Prostate gland (tissue), 2 donors: ENCODE data around the gene MUSK. TPM values are rescaled to one million over a fixed set of nuclear protein-coding genes. Genes with fewer than 3 reads are reported as not detected.

Source experiments
- DNase-seq: peaks from one replicate; pipeline ENCODE4 v3.0.0-alpha.2; 2019; ENCODE audit warnings: low spot score
- H3K27ac ChIP-seq, 2 donors: fragments of 200-600 bp; sonication (generic); 2 replicates each; pipeline ENCODE4 v1.5.1; 2017 to 2019
- H3K27me3 ChIP-seq: fragments of 200-600 bp; sonication (generic); replicated peaks from 2 replicates; pipeline ENCODE4 v1.5.1; 2019; ENCODE audit not compliant: insufficient read depth
- H3K36me3 ChIP-seq, 2 donors: fragments of 200-600 bp; sonication (generic); 1 replicate in 1 of 2; 2 replicates in 1 of 2; pipeline versions ENCODE4 v1.5.1 to v1.8.1; 2017 to 2019
- H3K4me1 ChIP-seq: fragments of 200-600 bp; sonication (generic); replicated peaks from 2 replicates; pipeline ENCODE4 v1.5.1; 2019
- H3K4me3 ChIP-seq, 2 donors: fragments of 200-600 bp; sonication (generic); 2 replicates each; pipeline ENCODE4 v1.5.1; 2017 to 2019
- H3K9me3 ChIP-seq: fragments of 200-600 bp; sonication (generic); 2 replicates; pipeline ENCODE4 v1.5.1; 2017
- POLR2A ChIP-seq: fragments of 450-650 bp; IDR thresholded peaks from one replicate; pipeline ENCODE4 v1.6.1; 2016; ENCODE audit warnings: antibody characterized with exemption, mild to moderate bottlenecking
- POLR2AphosphoS5 ChIP-seq: sonication (generic); formaldehyde crosslinking; IDR thresholded peaks from one replicate; pipeline ENCODE4 v1.6.1; 2017; ENCODE audit warnings: antibody characterized with exemption
- WGBS: methylation state at CpG from one replicate; pipeline ENCODE4 v1.1.5; 2018; 5-methylcytosine and 5-hydroxymethylcytosine counted together
- intact Hi-C: fragments of 100-400 bp; cut with DNase I; formaldehyde crosslinking; loops from one replicate; pipeline ENCODE4 v1.14.2; 2022
- total RNA-seq, 2 donors: library from RNA; depleted of rRNA; stranded (reverse); fragments of >200 nt; gene quantifications; one replicate each; pipeline ENCODE4 v1.1.0, GENCODE V29; 2016
- TF ChIP-seq, protein P1 (sequence below), 4 experiments: fragments of 200-600 bp in 2 of 4; fragments of 450-650 bp in 2 of 4; sonication (generic) in 2 of 4; IDR thresholded peaks; 1 replicate in 3 of 4; 2 replicates in 1 of 4; pipeline ENCODE4 v1.5.1; 2016 to 2019; ENCODE audit warnings: antibody characterized with exemption in 4 of 4, mild to moderate bottlenecking in 2 of 4, moderate library complexity in 2 of 4

Gene MUSK
- total RNA-seq, 2 donors from 2014 or later, result 0.64 to 7.6 TPM

DNA sequence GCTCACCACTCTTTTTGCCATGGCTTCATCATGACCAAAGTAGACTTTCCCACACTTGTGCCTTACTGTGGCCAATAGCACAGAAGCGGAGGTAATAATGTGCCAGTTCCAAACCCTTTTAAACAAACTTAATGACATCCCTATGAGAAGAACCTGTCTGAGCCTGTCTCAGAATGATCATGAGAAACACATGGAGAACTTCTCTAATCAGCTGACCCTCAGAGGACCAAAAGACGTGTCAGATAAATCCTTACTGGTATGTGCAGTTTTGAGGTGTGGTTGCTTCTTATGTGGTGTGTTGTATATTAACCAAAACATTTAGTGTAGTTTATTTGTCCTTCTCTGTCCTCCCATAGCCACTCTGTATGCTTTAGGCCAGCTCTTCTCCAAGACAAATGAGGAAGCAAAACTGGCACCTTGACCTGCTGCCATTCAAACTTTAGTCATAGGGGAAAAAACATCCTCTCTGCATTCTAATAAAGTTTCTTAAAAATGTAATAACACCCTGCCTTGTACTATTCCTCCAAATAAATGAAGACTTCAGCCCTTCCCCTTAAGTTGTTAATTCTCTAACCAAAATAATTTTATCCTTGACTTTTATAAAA, 168.9 kb downstream of the MUSK start:
- WGBS, result 81% methylated on average over 2 of the region's 2 CpGs
- no peaks in the 10 kb centered on the region for H3K4me1 ChIP-seq
- no peaks in the 10 kb centered on the region for H3K9me3 ChIP-seq
- TF ChIP-seq POLR2AphosphoS5 (no peak), POLR2A (no peak)
- TF ChIP-seq, protein P1, sequence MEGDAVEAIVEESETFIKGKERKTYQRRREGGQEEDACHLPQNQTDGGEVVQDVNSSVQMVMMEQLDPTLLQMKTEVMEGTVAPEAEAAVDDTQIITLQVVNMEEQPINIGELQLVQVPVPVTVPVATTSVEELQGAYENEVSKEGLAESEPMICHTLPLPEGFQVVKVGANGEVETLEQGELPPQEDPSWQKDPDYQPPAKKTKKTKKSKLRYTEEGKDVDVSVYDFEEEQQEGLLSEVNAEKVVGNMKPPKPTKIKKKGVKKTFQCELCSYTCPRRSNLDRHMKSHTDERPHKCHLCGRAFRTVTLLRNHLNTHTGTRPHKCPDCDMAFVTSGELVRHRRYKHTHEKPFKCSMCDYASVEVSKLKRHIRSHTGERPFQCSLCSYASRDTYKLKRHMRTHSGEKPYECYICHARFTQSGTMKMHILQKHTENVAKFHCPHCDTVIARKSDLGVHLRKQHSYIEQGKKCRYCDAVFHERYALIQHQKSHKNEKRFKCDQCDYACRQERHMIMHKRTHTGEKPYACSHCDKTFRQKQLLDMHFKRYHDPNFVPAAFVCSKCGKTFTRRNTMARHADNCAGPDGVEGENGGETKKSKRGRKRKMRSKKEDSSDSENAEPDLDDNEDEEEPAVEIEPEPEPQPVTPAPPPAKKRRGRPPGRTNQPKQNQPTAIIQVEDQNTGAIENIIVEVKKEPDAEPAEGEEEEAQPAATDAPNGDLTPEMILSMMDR (IDR thresholded peaks at IDR 0.05), result no peak
- no peak overlapping the region for H3K4me3 ChIP-seq
- no peaks in the 10 kb centered on the region for H3K36me3 ChIP-seq
- H3K27me3 ChIP-seq, result no peaks in the 10 kb centered on the region
- DNase-seq, result no peak
- H3K27ac ChIP-seq, result no peak overlapping the region
- intact Hi-C loops, result no loop called here

DNA sequence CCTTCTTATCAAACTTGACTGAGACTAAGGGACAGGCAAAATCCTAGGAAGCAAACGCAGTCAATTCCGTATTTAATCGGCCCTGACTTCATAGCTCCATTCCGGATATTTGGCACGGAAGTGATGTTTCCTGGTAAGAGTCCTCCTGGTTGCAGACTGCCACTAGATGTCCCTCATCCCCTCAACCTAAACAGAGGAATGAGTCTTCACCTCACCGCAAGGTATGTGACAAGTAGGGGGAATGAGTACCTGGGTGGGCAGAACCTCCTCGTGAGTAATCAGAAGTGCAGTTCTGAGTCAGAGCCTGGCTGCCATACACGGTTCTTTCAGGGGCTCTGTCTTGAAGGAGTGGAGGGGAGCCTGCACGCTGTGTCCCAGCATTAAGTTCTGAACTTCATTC, 173.6 kb downstream of the MUSK start:
- Histone ChIP-seq H3K27ac (no peak overlapping the region), H3K9me3 (no peaks in the 10 kb centered on the region), H3K4me1 (no peaks in the 10 kb centered on the region), H3K36me3 (no peaks in the 10 kb centered on the region), H3K4me3 (no peak overlapping the region), H3K27me3 (no peaks in the 10 kb centered on the region)
- TF ChIP-seq POLR2A (no peak), POLR2AphosphoS5 (no peak)
- TF ChIP-seq, protein P1 (IDR thresholded peaks at IDR 0.05), result no peak
- intact Hi-C loops, result no loop called here
- DNase-seq, result no peak
- 87% methylated on average over 9 of the region's 9 CpGs for WGBS

DNA sequence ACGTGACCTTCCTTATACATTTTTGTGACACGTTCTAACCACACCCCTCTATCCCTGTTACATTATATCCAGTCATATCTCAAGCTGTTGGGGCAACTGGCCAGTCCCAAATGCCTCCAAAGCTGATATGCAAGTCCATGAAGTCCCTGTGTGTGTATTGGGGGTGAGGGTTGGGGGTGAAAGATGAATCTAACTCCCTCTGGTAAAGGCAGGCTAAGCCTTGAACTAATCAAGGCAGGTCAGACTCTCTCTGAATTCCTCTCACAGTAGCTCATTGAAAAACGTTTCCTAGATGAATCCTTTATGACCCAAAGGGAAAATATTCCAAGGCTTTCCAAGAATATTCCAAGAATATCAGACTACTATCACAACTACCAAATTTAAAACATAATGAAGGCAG, 174.4 kb downstream of the MUSK start:
- TF ChIP-seq POLR2AphosphoS5 (no peak), POLR2A (no peak)
- TF ChIP-seq, protein P1 (IDR thresholded peaks at IDR 0.05), result no peak
- intact Hi-C loops, result no loop called here
- no peak for DNase-seq
- Histone ChIP-seq H3K9me3 (no peaks in the 10 kb centered on the region), H3K27ac (no peak overlapping the region), H3K4me1 (no peaks in the 10 kb centered on the region), H3K4me3 (no peak overlapping the region), H3K36me3 (no peaks in the 10 kb centered on the region), H3K27me3 (no peaks in the 10 kb centered on the region)
- WGBS, result 68% methylated on average over 3 of the region's 3 CpGs

DNA sequence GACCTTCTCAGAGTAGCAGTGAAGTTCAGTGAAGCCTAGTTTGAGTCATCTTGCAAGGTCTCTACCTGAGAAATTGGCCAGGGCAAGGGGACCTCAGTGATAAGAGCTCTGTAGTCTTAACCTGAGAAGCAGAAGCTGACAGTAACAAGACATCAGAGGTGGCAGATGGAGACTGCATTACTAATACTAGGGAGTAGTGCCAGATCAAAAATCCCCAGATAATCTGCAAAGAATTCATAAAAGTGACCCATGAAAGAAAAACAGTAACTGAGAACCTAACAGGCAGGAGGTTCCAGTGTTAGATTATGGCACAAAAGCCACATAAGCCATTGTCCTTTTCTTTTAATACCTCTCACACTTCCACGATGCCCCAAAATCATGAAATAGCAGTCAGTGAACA, 175.5 kb downstream of the MUSK start:
- no peaks in the 10 kb centered on the region for H3K27me3 ChIP-seq
- H3K27ac ChIP-seq, result no peak overlapping the region
- H3K4me1 ChIP-seq, result no peaks in the 10 kb centered on the region
- 70% methylated on average over 1 of the region's 1 CpG for whole genome bisulfite sequencing
- TF ChIP-seq, protein P1 (IDR thresholded peaks at IDR 0.05), result no peak
- TF ChIP-seq POLR2AphosphoS5 (no peak), POLR2A (no peak)
- H3K36me3 ChIP-seq, result no peaks in the 10 kb centered on the region
- no peaks in the 10 kb centered on the region for H3K9me3 ChIP-seq
- no peak overlapping the region for H3K4me3 ChIP-seq
- no peak for DNase-seq
- intact Hi-C loops, result no loop called here

DNA sequence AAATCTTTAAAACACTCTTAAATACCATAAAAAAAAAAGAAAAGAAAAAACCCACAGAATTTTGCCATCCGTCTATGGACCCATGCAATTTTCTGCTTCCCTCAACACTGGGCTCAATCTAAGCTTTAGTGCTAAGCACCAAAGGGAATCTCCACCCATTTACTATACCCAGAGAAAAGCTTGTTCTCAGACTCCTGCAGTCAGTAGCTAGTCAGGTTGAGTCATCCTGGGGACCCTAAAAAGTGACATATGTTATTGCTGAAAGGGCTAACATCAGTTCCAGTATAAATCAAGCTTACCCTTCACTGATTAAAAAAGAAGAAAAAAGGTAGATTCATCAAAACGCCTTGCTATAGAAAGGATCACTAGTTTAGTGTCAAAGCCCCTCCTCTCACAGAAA, 177.6 kb downstream of the MUSK start:
- TF ChIP-seq, protein P1 (IDR thresholded peaks at IDR 0.05), result no peak
- TF ChIP-seq POLR2AphosphoS5, result no peak
- no peak for TF ChIP-seq POLR2A
- Histone ChIP-seq H3K4me3 (no peak overlapping the region), H3K27me3 (no peaks in the 10 kb centered on the region), H3K4me1 (no peaks in the 10 kb centered on the region), H3K27ac (no peak overlapping the region), H3K36me3 (no peaks in the 10 kb centered on the region), H3K9me3 (no peaks in the 10 kb centered on the region)
- no peak for DNase-seq
- WGBS, result 92% methylated on average over 2 of the region's 2 CpGs
- intact Hi-C loops, result no loop called here
